Parathyroid adenoma (tissue), 2 donors: ENCODE results near the gene DCDC1.

Experiments
- H2AFZ ChIP-seq: fragments of 300-600 bp; sonication (generic); one replicate; pipeline ENCODE4 v1.7.0; 2017; ENCODE audit warnings: antibody characterized with exemption, mild to moderate bottlenecking
- H3K27ac ChIP-seq: fragments of 300-600 bp; sonication (generic); one replicate; pipeline ENCODE4 v1.7.0; 2017
- H3K27me3 ChIP-seq: fragments of 300-600 bp; sonication (generic); one replicate; pipeline ENCODE4 v1.7.0; 2017; ENCODE audit warnings: low read length; ENCODE audit not compliant: control insufficient read depth, insufficient read depth
- H3K36me3 ChIP-seq: fragments of 300-600 bp; sonication (generic); one replicate; pipeline ENCODE4 v1.7.0; 2017; ENCODE audit warnings: low read length; ENCODE audit not compliant: control insufficient read depth, insufficient read depth
- H3K4me1 ChIP-seq: fragments of 300-600 bp; sonication (generic); one replicate; pipeline ENCODE4 v1.7.0; 2017; ENCODE audit warnings: control low read depth
- H3K4me2 ChIP-seq: fragments of 300-600 bp; sonication (generic); one replicate; pipeline ENCODE4 v1.7.0; 2017; ENCODE audit warnings: low read length
- H3K4me3 ChIP-seq: fragments of 300-600 bp; sonication (generic); one replicate; pipeline ENCODE4 v1.7.0; 2017; ENCODE audit warnings: low read depth, low read length
- H3K79me2 ChIP-seq: fragments of 300-600 bp; sonication (generic); one replicate; pipeline ENCODE4 v1.7.0; 2017; ENCODE audit warnings: control low read depth
- H3K9ac ChIP-seq: fragments of 300-600 bp; sonication (generic); one replicate; pipeline ENCODE4 v1.7.0; 2017; ENCODE audit warnings: mild to moderate bottlenecking
- H3K9me3 ChIP-seq: fragments of 300-600 bp; sonication (generic); one replicate; pipeline ENCODE4 v1.7.0; 2017; ENCODE audit warnings: low read length; ENCODE audit not compliant: control insufficient read depth
- CTCF ChIP-seq: fragments of 300-600 bp; sonication (generic); IDR thresholded peaks from one replicate; pipeline ENCODE4 v1.7.0; 2017; ENCODE audit warnings: antibody characterized with exemption, mild to moderate bottlenecking
- donor health status: primary hyperparathyroidism.

Gene DCDC1

GRCh38 chr11:31248768-31249167, 120.8 kb downstream of the DCDC1 start:
- no peaks in the 10 kb centered on the region for H3K27me3 ChIP-seq
- no peaks in the 10 kb centered on the region for H3K9me3 ChIP-seq
- H3K36me3 ChIP-seq = no peaks in the 10 kb centered on the region

GRCh38 chr11:31247321-31247720, 122.2 kb downstream of the DCDC1 start:
- Histone ChIP-seq H3K79me2 (no peaks in the 10 kb centered on the region), H3K9me3 (no peaks in the 10 kb centered on the region), H2AFZ (no peak overlapping the region), H3K4me2 (no peak overlapping the region), H3K27ac (no peak overlapping the region), H3K9ac (no peak overlapping the region), H3K4me3 (no peak overlapping the region), H3K27me3 (no peaks in the 10 kb centered on the region), H3K4me1 (no peaks in the 10 kb centered on the region), H3K36me3 (no peaks in the 10 kb centered on the region)
- no peak for TF ChIP-seq CTCF

More at GRCh38 chr11:31248768-31249167, 120.8 kb downstream of the DCDC1 start:
- no peak overlapping the region for H3K4me2 ChIP-seq
- no peaks in the 10 kb centered on the region for H3K79me2 ChIP-seq
- no peaks in the 10 kb centered on the region for H3K4me1 ChIP-seq
- no peak overlapping the region for H3K27ac ChIP-seq
- H3K9ac ChIP-seq = no peak overlapping the region
- no peak for TF ChIP-seq CTCF
- no peak overlapping the region for H2AFZ ChIP-seq
- H3K4me3 ChIP-seq = no peak overlapping the region

- no peaks in the 10 kb centered on the region for H3K4me1 ChIP-seq
- H3K36me3 ChIP-seq = no peaks in the 10 kb centered on the region
- H3K27ac ChIP-seq = no peak overlapping the region
- H3K9ac ChIP-seq = no peak overlapping the region
- no peak overlapping the region for H3K4me3 ChIP-seq
- TF ChIP-seq CTCF = no peak
- no peak overlapping the region for H2AFZ ChIP-seq
- H3K79me2 ChIP-seq = no peaks in the 10 kb centered on the region
- no peak overlapping the region for H3K4me2 ChIP-seq
- H3K27me3 ChIP-seq = no peaks in the 10 kb centered on the region
- no peaks in the 10 kb centered on the region for H3K9me3 ChIP-seq
These were observed 122.9 kb downstream of the DCDC1 start for GRCh38 chr11:31246451-31247165.

- Histone ChIP-seq H3K79me2 (no peaks in the 10 kb centered on the region), H3K4me1 (no peaks in the 10 kb centered on the region), H3K27ac (no peak overlapping the region), H2AFZ (no peak overlapping the region), H3K4me2 (no peak overlapping the region), H3K4me3 (no peak overlapping the region), H3K27me3 (no peaks in the 10 kb centered on the region), H3K9me3 (no peaks in the 10 kb centered on the region), H3K36me3 (no peaks in the 10 kb centered on the region), H3K9ac (no peak overlapping the region)
- no peak for TF ChIP-seq CTCF
These were observed 125.8 kb downstream of the DCDC1 start for GRCh38 chr11:31243706-31244105.

GRCh38 chr11:31240340-31240904, 129.1 kb downstream of the DCDC1 start:
- H3K9me3 ChIP-seq = no peaks in the 10 kb centered on the region
- no peaks in the 10 kb centered on the region for H3K36me3 ChIP-seq
- H3K4me3 ChIP-seq = no peak overlapping the region
- H2AFZ ChIP-seq = no peak overlapping the region
- H3K9ac ChIP-seq = no peak overlapping the region
- H3K79me2 ChIP-seq = no peaks in the 10 kb centered on the region
- H3K4me2 ChIP-seq = no peak overlapping the region
- peaks cover 2% of the 10 kb centered on the region for H3K4me1 ChIP-seq
- H3K27ac ChIP-seq = no peak overlapping the region
- peak; percentile 14 for TF ChIP-seq CTCF
- no peaks in the 10 kb centered on the region for H3K27me3 ChIP-seq
